ENCODE measurements around the gene AQP9.

The AQP9 gene

DNA sequence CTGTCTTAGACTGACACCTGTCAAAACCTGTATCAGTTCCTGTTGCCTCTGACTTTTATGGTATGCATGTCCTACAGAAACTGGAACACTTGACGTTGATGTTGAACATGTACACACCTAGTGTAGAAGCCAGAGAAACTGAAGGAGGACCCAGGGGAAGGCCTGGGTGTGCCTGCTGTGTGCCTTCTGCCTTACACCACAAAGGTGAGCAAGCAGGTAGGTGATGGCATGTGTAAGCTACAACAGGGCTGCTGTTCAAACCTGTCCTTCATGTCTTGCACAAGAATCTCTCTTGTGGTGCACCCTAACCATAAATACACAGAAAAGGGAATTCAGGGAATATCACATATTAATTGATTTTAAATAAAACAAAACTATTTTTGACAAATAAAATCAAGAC is 13.6 kb upstream of the AQP9 start:
- no peak for DNase-seq (ENCODE audit: low read depth)
- TF ChIP-seq, protein P1, sequence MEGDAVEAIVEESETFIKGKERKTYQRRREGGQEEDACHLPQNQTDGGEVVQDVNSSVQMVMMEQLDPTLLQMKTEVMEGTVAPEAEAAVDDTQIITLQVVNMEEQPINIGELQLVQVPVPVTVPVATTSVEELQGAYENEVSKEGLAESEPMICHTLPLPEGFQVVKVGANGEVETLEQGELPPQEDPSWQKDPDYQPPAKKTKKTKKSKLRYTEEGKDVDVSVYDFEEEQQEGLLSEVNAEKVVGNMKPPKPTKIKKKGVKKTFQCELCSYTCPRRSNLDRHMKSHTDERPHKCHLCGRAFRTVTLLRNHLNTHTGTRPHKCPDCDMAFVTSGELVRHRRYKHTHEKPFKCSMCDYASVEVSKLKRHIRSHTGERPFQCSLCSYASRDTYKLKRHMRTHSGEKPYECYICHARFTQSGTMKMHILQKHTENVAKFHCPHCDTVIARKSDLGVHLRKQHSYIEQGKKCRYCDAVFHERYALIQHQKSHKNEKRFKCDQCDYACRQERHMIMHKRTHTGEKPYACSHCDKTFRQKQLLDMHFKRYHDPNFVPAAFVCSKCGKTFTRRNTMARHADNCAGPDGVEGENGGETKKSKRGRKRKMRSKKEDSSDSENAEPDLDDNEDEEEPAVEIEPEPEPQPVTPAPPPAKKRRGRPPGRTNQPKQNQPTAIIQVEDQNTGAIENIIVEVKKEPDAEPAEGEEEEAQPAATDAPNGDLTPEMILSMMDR (IDR thresholded peaks at IDR 0.05; ENCODE audit: insufficient read depth, low read depth, low read length, missing control alignments) = no peak
- no peak overlapping the region for H3K4me3 ChIP-seq (ENCODE audit: low read depth, low read length)

DNA sequence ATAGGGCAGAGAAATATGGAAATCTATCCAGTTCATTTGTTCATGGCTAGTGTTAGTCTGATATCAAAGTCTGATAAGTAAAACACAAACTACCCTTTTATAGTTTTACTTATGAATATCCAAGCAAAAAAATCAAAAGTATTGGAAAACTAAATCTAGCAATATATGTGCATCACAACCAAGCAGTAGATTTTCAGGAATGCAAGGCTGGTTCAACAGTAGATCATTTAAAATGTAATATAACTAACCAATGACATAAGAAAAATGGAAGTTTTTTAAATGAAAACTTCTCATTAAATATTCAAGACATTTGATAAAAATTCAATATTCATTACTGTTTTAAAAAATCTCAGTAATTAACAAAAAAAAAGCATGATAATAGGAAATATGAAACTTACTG is 12.8 kb upstream of the AQP9 start:
- TF ChIP-seq, protein P1 (IDR thresholded peaks at IDR 0.05; ENCODE audit: insufficient read depth, low read depth, low read length, missing control alignments) = no peak
- H3K4me3 ChIP-seq (ENCODE audit: low read depth, low read length) = no peak overlapping the region
- no peak for DNase-seq (ENCODE audit: low read depth)

DNA sequence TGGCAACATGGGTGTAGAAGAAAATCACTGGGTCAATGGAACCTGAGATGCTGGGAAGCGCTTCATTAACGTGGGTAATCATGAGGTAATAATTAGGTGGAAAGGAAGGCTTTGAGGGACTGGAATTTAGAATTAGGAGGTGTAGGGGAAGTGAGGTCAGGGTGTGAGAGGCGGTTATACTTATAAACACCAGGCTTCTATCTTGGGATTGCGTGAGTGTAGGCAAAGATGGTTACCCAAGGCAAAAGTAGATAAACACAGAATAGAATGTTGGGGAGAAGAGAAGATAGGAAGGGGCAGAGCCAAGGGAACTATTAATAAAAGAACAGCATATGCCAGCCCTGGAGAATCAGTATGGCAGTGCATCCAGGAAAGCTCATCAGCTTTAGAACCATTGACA is 3.3 kb upstream of the AQP9 start:
- no peak overlapping the region for H3K4me3 ChIP-seq (ENCODE audit: low read depth, low read length)
- TF ChIP-seq, protein P1 (IDR thresholded peaks at IDR 0.05; ENCODE audit: insufficient read depth, low read depth, low read length, missing control alignments) = no peak
- DNase-seq (ENCODE audit: low read depth) = no peak

DNA sequence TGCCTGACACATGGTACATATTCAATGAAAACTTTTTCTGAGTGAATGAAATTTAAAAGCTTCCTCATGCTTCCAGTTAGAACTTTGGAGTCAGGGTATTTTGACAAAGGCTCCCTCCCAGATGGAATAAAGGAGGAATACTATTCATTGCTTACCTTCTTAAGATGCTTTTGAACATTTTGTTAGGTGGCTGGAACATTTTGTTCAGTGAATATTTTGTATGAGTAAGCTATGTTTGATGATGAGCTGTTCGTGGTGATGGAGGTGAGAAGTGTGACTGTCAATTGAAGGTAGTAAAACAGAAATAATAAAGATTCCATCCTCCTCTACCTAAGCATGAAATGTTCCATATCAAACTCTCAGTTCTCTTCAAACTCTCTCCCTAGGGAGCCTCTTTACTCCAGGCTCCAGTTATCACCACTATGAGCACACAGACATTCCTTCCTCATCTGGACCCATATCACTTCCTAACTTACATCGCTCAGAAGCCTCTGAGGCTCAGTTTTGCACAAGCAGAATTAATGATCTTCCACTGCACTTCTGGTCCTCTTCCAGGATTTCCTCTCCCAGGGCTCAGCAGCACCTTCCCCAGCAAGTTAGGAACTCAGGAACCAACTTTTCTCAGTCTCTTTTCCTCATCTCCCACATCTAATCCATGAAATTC is 2.5 kb upstream of the AQP9 start:
- no peak overlapping the region for H3K4me3 ChIP-seq (ENCODE audit: low read depth, low read length)
- DNase-seq (ENCODE audit: low read depth) = no peak
- TF ChIP-seq, protein P1 (IDR thresholded peaks at IDR 0.05; ENCODE audit: insufficient read depth, low read depth, low read length, missing control alignments) = no peak

DNA sequence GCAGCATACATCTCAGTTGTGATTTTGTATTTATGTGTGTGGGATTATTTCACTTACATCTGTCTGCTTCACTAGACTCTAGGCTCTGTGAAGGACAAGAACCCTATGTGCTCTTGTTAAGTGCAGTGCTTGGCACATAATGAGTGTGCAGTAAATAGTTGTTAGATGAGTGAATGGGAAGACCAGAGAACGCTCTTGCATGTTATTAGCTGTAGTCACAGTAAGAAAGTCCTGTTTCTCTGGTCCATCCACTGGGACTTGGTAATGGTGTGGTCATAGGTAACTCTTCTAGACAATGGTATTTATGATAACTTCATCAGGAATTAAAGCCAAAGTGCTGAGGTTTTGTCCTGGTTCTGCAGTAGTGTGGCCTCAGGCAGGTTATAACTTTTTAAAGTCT is 1.4 kb upstream of the AQP9 start:
- no peak overlapping the region for H3K4me3 ChIP-seq (ENCODE audit: low read depth, low read length)
- TF ChIP-seq, protein P1 (IDR thresholded peaks at IDR 0.05; ENCODE audit: insufficient read depth, low read depth, low read length, missing control alignments) = no peak
- no peak for DNase-seq (ENCODE audit: low read depth)

DNA sequence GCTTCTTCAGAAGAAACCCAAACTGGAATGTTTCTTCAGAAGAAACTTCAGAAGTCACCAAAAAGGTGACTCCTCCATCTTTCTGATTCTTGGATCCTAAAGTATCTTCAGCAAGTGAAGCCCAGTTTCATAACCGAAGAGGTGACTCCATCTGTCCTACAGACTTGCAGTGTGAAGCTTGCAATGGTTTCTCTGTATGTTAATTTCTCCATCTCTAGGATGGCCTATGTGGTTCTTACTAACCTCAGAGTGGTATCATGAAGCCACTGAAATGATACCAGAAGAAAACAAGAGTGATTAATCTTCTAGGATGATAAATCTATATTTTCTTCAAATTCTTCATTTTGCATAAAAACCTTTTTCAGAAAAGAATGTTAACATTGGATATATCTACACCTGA is 495 bp upstream of the AQP9 start:
- no peak overlapping the region for H3K4me3 ChIP-seq (ENCODE audit: low read depth, low read length)
- TF ChIP-seq, protein P1 (IDR thresholded peaks at IDR 0.05; ENCODE audit: insufficient read depth, low read depth, low read length, missing control alignments) = no peak
- DNase-seq (ENCODE audit: low read depth) = no peak
